CD4-positive, alpha-beta T cell treated with Interleukin-10 for 1 hour (primary cell): ENCODE results near the gene ZNF33A.
A peak's percentile ranks its signal among the peaks of the same experiment; 100 is the strongest.
"Not testable (repeated sequence)": the region's sequence is repeated elsewhere in the genome, so short reads cannot be mapped to it uniquely, and the experiment has no call there.

ENCODE experiments used
- DNase-seq: peaks from one replicate; pipeline ENCODE4 v3.0.0-alpha.2; 2020

The ZNF33A gene

GRCh38 chr10:38047666-38048065 is 37.2 kb downstream of the ZNF33A start:
- DNase-seq = no peak

GRCh38 chr10:38050212-38050611 is 39.7 kb downstream of the ZNF33A start:
- no peak for DNase-seq

DNA sequence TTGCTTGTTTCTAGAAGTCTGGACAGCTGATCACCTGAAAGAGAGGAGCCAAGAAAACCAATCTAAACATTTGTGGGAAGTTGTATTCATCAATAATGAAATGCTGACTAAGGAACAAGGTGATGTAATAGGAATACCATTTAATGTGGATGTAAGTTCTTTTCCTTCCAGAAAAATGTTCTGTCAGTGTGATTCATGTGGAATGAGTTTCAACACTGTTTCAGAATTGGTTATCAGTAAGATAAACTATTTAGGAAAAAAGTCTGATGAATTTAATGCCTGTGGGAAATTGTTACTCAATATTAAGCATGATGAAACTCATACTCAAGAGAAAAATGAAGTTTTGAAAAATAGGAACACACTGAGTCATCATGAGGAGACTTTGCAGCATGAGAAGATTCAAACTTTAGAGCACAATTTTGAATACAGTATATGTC is 43.9 kb downstream of the ZNF33A start:
- DNase-seq = no peak

DNA sequence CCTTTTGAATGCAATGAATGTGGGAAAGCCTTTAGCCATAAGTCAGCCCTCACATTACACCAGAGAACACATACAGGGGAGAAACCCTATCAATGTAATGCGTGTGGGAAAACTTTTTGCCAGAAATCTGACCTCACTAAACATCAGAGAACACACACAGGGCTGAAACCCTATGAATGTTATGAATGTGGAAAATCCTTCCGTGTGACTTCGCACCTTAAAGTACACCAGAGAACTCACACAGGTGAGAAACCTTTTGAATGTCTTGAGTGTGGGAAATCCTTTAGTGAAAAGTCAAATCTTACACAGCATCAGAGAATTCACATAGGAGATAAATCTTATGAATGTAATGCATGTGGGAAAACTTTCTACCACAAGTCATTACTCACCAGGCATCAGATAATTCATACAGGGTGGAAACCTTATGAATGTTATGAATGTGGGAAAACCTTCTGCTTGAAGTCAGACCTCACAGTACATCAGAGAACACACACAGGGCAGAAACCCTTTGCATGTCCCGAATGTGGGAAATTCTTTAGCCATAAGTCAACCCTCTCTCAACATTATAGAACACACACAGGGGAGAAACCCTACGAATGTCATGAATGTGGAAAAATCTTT is 44.9 kb downstream of the ZNF33A start:
- DNase-seq = not testable (repeated sequence)

DNA sequence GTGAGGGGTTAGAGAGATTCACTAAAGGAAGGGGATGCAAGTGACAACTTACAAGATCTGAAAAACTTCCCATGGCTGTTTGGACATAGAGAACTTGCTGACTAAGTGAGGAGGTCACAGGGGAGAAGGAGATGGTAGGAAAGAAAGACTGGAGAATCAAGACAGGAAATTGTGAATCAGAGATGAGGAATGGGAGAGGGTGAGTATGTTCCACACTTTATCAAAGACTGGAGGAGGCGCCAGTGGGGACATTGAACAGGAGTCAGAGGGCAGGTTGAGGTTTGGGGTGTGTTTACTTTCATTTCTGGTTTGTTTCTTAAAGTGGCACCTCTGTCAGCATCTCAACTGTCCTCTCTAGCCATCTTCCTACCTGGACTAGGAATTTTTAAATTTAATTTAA is 59.2 kb downstream of the ZNF33A start:
- not testable (repeated sequence) for DNase-seq

DNA sequence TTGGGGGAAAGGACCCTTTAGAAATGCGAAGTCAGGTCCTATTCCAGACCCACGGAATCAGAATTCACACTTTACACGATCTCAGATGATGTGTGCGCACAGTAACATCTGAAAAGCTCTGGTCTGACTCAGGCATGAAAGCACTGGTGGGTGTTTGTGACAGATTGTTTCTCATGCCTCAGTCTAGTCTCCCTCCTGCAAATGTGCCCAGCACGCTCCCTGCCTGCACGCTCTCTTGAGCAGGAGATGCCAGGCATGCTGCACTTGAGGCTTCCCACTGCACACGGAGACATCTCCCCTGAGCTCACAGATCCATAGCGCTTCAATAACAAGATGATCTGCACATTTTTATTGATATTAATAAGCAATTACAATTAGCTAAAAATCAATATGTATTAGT is 60.0 kb downstream of the ZNF33A start:
- DNase-seq = no peak

- DNase-seq = no peak
These were observed 62.1 kb downstream of the ZNF33A start for GRCh38 chr10:38072552-38072951.

DNA sequence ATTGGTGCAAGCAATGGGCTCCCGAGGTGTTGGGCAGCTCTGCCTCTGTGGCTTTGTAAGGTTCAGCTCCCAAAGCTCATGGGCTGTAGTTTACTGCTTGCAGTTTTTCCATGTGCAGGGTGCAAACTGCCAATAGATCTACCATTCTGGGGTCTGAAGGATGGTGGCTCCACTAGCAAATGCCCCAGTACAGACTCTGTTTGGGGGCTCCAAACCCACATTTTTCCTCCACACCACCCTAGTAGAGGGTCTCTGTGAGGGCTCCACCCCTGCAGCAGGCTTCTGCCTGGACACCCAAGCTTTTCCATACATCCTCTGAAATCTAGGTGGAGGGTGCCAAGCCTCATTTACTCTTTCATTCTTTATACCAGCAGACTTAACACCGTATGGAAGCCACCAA is 66.2 kb downstream of the ZNF33A start:
- DNase-seq = no peak

- DNase-seq = not testable (repeated sequence)
These were observed 82.8 kb downstream of the ZNF33A start for GRCh38 chr10:38093318-38093717.

DNA sequence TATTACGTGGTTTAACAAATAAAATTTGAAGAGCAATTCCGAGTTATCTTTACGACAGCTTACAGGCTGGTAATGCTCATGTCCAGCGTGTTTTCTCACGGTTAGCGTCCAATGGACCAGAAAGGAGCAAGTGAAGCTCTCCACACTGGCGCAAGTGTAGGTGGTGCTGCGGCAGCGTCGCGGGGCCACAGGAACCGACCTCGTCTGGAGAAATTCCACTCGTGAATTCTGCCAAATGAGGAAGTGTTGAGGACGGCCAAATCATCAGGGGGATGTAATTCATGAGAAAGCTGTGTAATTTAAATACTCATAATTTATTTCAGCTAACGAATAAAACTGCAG is 83.3 kb downstream of the ZNF33A start:
- DNase-seq = no peak

GRCh38 chr10:38094158-38094926 is 83.9 kb downstream of the ZNF33A start, which contains the start of gene ZNF37A:
Gene ZNF37A, plus strand, starts transcription at chr10:38094337. Its CDS starts 2,281 bp downstream, at chr10:38096618.
- peak; percentile 92 for DNase-seq

DNA sequence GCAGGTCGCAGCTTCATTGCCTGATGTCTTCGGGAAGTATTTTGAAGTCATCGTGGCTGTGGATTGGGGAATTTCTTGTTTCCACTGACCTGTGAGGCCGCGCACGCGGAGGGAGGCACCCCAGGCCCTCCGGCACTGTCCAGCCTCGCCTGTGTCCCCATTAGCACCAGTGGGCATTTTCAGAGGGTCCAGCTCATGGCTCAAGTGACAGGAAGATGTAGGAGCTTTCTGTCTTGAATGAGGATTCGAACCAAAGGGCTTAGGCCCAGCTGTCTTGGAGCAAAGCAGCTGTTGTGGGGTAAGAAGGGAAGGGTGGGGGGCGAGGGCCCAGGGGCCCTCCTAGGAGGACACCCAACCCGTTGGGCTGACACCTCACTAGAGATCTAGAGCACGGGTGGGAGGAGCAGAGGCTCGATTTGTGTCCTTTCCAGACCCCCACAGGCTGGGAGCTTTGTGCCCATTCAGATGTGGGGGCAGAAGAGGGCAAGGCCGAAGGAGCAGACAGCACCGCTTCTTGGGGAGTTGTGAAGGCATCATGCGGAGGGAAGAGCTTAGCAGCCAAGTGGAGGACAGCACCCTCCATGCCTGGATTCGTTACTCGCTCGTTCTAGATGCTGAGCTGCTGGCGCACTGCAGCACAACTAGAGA is 84.6 kb downstream of the ZNF33A start:
- DNase-seq = peak; percentile 2

DNA sequence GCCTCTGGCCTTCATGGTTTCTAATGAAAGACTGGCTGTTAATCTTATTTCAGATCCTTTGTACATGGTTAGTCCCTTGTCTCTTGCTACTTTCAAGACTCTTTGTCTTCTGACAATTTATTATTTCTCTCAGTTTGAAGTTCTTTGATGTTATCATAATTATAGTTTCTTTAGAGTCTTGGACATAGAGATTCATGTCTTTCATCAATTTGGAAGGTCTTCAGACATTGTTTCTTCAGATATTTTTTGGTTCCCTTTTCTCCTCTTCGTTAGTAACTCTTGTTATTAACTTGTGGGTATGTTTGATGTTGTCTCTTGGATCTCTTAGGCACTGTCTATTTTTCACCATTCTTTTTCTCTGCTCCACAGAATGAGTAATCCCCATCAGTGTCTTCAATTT is 92.4 kb downstream of the ZNF33A start:
- no peak for DNase-seq

GRCh38 chr10:38103756-38104155 is 93.3 kb downstream of the ZNF33A start:
- DNase-seq = no peak

- DNase-seq = no peak
These were observed 101.7 kb downstream of the ZNF33A start for GRCh38 chr10:38112159-38112558.
